GM12878 (cell line): ENCODE measurements around the gene S100A16. TPM values are rescaled to one million over a fixed set of nuclear protein-coding genes. Genes with fewer than 3 reads are reported as not detected.

Source experiments
- ATAC-seq: fragments of 200-7000 bp; cut with Tn5 transposase; 3 replicates; pipeline ENCODE4 v1.9.1; 2020; ENCODE audit warnings: mild to moderate bottlenecking, moderate library complexity
- BruUV-seq: library from RNA; stranded (reverse); fragments of 400-500 nt; replicated peaks from 2 replicates; lab custom pipeline; 2021; lab: Mats Ljungman, UMichigan
- CTCF ChIA-PET: fragments of 300-600 bp; sonication (Branson Sonifier 250); formaldehyde crosslinking; extraction: SDS; loops from one replicate; lab custom pipeline; 2021; ENCODE audit warnings: inconsistent platforms; lab: Yijun Ruan, JAX
- POLR2A ChIA-PET: fragments of 350-600 bp; formaldehyde crosslinking; extraction: SDS; loops from one replicate; lab custom pipeline; 2021; ENCODE audit warnings: inconsistent platforms; lab: Charles Lee
- RAD21 ChIA-PET: fragments of 300-600 bp; sonication (Branson Sonifier 250); formaldehyde crosslinking; loops from one replicate; lab custom pipeline; 2023; ENCODE audit warnings: antibody characterized with exemption; ENCODE audit not compliant: unreplicated experiment; lab: Charles Lee
- SMC1A ChIA-PET: fragments of 300-600 bp; sonication (Branson Sonifier 250); formaldehyde crosslinking; loops from one replicate; lab custom pipeline; 2023; ENCODE audit not compliant: unreplicated experiment, uncharacterized antibody; lab: Charles Lee
- DNase-seq: peaks from one replicate; pipeline ENCODE4 v3.0.0-alpha.2; 2011; ENCODE audit warnings: low read depth, low spot score
- FAIRE-seq: peaks from 3 replicates; lab custom pipeline; 2011; peaks lifted over from hg19 to GRCh38; lab: Jason Lieb, UNC
- H2AFZ ChIP-seq: 2 replicates; pipeline ENCODE4 v1.6.0; 2011; ENCODE audit warnings: low read depth, low read length, control low read depth; ENCODE audit not compliant: control insufficient read depth
- H3K27ac ChIP-seq: 2 replicates; pipeline ENCODE4 v1.5.1; 2011; ENCODE audit warnings: control low read depth; ENCODE audit not compliant: control insufficient read depth, insufficient read depth
- H3K27me3 ChIP-seq, 2 experiments: replicated peaks in 1 of 2; 2 replicates each; pipeline versions ENCODE4 v1.6.0 to v1.6.1; 2011; ENCODE audit warnings: low read length in 1 of 2; ENCODE audit not compliant: control insufficient read depth in 2 of 2, insufficient read depth in 2 of 2
- H3K36me3 ChIP-seq, 2 experiments: 2 replicates each; pipeline ENCODE4 v1.5.1; 2011; ENCODE audit warnings: low read length in 1 of 2; ENCODE audit not compliant: control insufficient read depth in 2 of 2, insufficient read depth in 2 of 2
- H3K4me1 ChIP-seq: 2 replicates; pipeline ENCODE4 v1.6.1; 2011; ENCODE audit warnings: mild to moderate bottlenecking, low read length, moderate library complexity, mixed read lengths; ENCODE audit not compliant: control insufficient read depth, insufficient read depth
- H3K4me2 ChIP-seq: 2 replicates; pipeline ENCODE4 v1.6.0; 2011; ENCODE audit warnings: control low read depth; ENCODE audit not compliant: control insufficient read depth, insufficient read depth
- H3K4me3 ChIP-seq: fragments of 200-600 bp; sonication (generic); 2 replicates; pipeline ENCODE4 v1.5.1; 2016
- H3K79me2 ChIP-seq: 2 replicates; pipeline ENCODE4 v1.6.0; 2011; ENCODE audit warnings: low read length; ENCODE audit not compliant: control insufficient read depth, insufficient read depth
- H3K9ac ChIP-seq: 2 replicates; pipeline ENCODE4 v1.8.0; 2011; ENCODE audit warnings: low read length, control low read depth, mixed read lengths; ENCODE audit not compliant: control insufficient read depth, insufficient read depth
- H3K9me3 ChIP-seq: replicated peaks from 3 replicates; pipeline ENCODE4 v1.5.1; 2011; ENCODE audit warnings: mild to moderate bottlenecking, low read length; ENCODE audit not compliant: control insufficient read depth, insufficient read depth
- H4K20me1 ChIP-seq: 2 replicates; pipeline ENCODE4 v1.6.0; 2011; ENCODE audit not compliant: control insufficient read depth, insufficient read depth
- EGR1 ChIP-seq, 2 experiments: IDR thresholded peaks; 1 replicate in 1 of 2; 2 replicates in 1 of 2; pipeline ENCODE4 v1.6.1; 2011 to 2012; ENCODE audit warnings: low read depth in 2 of 2, low read length in 2 of 2, borderline replicate concordance in 1 of 2, mild to moderate bottlenecking in 1 of 2, moderate library complexity in 1 of 2
- KLF5 ChIP-seq: fragments of 450-650 bp; IDR thresholded peaks from 2 replicates; pipeline ENCODE4 v1.6.1; 2014; ENCODE audit warnings: mild to moderate bottlenecking; ENCODE audit not compliant: partially characterized antibody
- POU2F2 ChIP-seq: IDR thresholded peaks from 3 replicates; pipeline ENCODE4 v1.6.1; 2011; ENCODE audit warnings: low read depth, mild to moderate bottlenecking, low read length, borderline replicate concordance
- TCF7 ChIP-seq: IDR thresholded peaks from 2 replicates; pipeline ENCODE4 v1.6.1; 2014; ENCODE audit warnings: antibody characterized with exemption, borderline replicate concordance
- ZNF207 ChIP-seq: fragments of 450-650 bp; IDR thresholded peaks from 2 replicates; pipeline ENCODE4 v1.6.1; 2014; ENCODE audit warnings: antibody characterized with exemption, mild to moderate bottlenecking, borderline replicate concordance
- ZSCAN29 ChIP-seq: fragments of 450-650 bp; IDR thresholded peaks from 2 replicates; pipeline ENCODE4 v1.6.1; 2017; ENCODE audit warnings: mild to moderate bottlenecking, moderate library complexity
- WGBS: methylation state at CpG from one replicate; pipeline ENCODE4 v1.1.6; 2016; ENCODE audit warnings: low lambda C conversion rate; ENCODE audit not compliant: insufficient replicate concordance, insufficient coverage; ENCODE audit errors: missing lambda C conversion rate; 5-methylcytosine and 5-hydroxymethylcytosine counted together
- in situ Hi-C: fragments of 300-500 bp; cut with MboI; formaldehyde crosslinking; loops from 9 replicates; pipeline ENCODE4 v1.14.3; 2018; ENCODE audit warnings: mixed read lengths
- intact Hi-C: fragments of 100-400 bp; cut with micrococcal nuclease; formaldehyde crosslinking; loops from one replicate; pipeline ENCODE4 v1.14.2; 2022; ENCODE audit not compliant: unreplicated experiment
- polyA plus RNA-seq, 11 experiments: library from polyadenylated mRNA; depleted of rRNA in 4 of 11; unstranded in 6 of 11; stranded (reverse) in 5 of 11; fragments of >200 nt; fragmentation: Nextera tagmentation in 4 of 11; fragmentation: Illumina TruSeq in 1 of 11; extraction: Ambion mirVana in 4 of 11; extraction: Trizol in 1 of 11; gene quantifications; 1 replicate in 1 of 11; 2 replicates in 10 of 11; pipeline versions ENCODE4 v1.2.1 to v1.2.3, GENCODE V29; 2011 to 2016; ENCODE audit warnings: inconsistent platforms in 2 of 11, missing spikeins in 2 of 11, low read depth in 1 of 11
- total RNA-seq, 4 experiments: library from RNA; depleted of rRNA in 3 of 4; stranded (reverse); fragments of >200 nt in 3 of 4; fragmentation: Illumina TruSeq in 1 of 4; extraction: Trizol in 1 of 4; gene quantifications; 2 replicates each; pipeline versions ENCODE4 v1.2.1 to v1.2.3, GENCODE V29; 2013 to 2021
- TF ChIP-seq, protein P1 (sequence below): IDR thresholded peaks from 2 replicates; pipeline ENCODE4 v1.6.1; 2012; ENCODE audit warnings: low read depth, low read length, improper control_type of control experiment

The S100A16 gene
- total and polyA plus RNA-seq, 10 of the 15 experiments (the other 5 are each of a cell fraction or from before 2014, with no cell fraction given): 0.14 to 0.51 (median 0.25) TPM; not detected in 6

GRCh38 chr1:153610334-153610733, 2.6 kb downstream of the S100A16 start (continued):
- TF ChIP-seq, protein P1, sequence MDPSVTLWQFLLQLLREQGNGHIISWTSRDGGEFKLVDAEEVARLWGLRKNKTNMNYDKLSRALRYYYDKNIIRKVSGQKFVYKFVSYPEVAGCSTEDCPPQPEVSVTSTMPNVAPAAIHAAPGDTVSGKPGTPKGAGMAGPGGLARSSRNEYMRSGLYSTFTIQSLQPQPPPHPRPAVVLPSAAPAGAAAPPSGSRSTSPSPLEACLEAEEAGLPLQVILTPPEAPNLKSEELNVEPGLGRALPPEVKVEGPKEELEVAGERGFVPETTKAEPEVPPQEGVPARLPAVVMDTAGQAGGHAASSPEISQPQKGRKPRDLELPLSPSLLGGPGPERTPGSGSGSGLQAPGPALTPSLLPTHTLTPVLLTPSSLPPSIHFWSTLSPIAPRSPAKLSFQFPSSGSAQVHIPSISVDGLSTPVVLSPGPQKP: no peak
- no peak for TF ChIP-seq POU2F2

DNA sequence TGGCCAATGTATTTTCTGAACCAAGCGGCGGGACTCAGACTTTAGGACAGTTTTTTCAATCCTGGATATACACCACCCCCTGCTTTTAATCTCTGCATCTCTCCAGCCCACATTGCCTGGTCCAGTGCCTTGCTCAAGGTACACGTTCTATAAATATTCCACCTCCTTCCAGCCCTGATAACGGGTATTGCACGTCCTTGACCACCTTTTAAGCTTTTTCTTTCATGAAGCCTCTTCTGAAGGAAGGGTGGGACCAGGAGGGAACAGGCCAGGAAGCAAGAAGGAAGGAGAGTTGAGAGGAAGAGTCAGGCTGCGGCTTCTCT, 3.4 kb downstream of the S100A16 start:
- POLR2A ChIA-PET: no interaction called here
- 45% methylated on average over 6 of the region's 6 CpGs for WGBS
- H3K4me3 ChIP-seq: no peak overlapping the region
- CTCF ChIA-PET: no interaction called here
- intact Hi-C loops (no loop called here), in situ Hi-C loops (no loop called here)
- RAD21 ChIA-PET: no interaction called here
- no peak overlapping the region for H3K9ac ChIP-seq
- no peaks in the 10 kb centered on the region for H3K4me1 ChIP-seq
- no peak overlapping the region for H3K4me2 ChIP-seq
- FAIRE-seq (no peak), DNase-seq (no peak), ATAC-seq (no peak)
- no peaks in the 10 kb centered on the region for H3K27me3 ChIP-seq
- H3K36me3 ChIP-seq: no peaks in the 10 kb centered on the region
- no peak overlapping the region for H2AFZ ChIP-seq
- H3K9me3 ChIP-seq: no peaks in the 10 kb centered on the region
- no peaks in the 10 kb centered on the region for H4K20me1 ChIP-seq
- BruUV-seq: no TSS peak
- SMC1A ChIA-PET: no interaction called here
- H3K27ac ChIP-seq: no peak overlapping the region
- H3K79me2 ChIP-seq: no peaks in the 10 kb centered on the region
- no peak for TF ChIP-seq KLF5
- TF ChIP-seq ZNF207: no peak
- no peak for TF ChIP-seq ZSCAN29
- no peak for TF ChIP-seq EGR1 (IDR thresholded peaks at IDR 0.05; ENCODE audit: borderline replicate concordance in 1 of 2, low read depth in 2 of 2, low read length in 2 of 2)
- TF ChIP-seq TCF7: no peak
